Daoy (cell line): Measurements from ENCODE around the gene RYK. TPM values are rescaled to one million over a fixed set of nuclear protein-coding genes. Genes with fewer than 3 reads are reported as not detected.
"Not testable (repeated sequence)": the region's sequence is repeated elsewhere in the genome, so short reads cannot be mapped to it uniquely, and the experiment has no call there.

Experiments used
- DNase-seq: peaks from one replicate; pipeline ENCODE4 v3.0.0-alpha.2; 2015; ENCODE audit warnings: low read depth
- total RNA-seq: library from RNA; depleted of rRNA; stranded (reverse); fragments of >200 nt; shearing (Covaris generic); gene quantifications from 2 replicates; pipeline ENCODE4 v1.2.3, GENCODE V29; 2014; rRNA removed

The RYK gene
- 86.1 and 87.6 TPM in 2 replicates for total RNA-seq

GRCh38 chr3:134250717-134251220 lies at the start of gene RYK:
RYK (minus strand) TSS chr3:134250859; CDS start chr3:134250654, 205 bp downstream.
- peak; percentile 92 for DNase-seq

GRCh38 chr3:134299888-134300206 lies 49.2 kb upstream of the RYK start:
- DNase-seq = no peak

- DNase-seq = no peak
Measured at GRCh38 chr3:134299185-134299887, 48.7 kb upstream of the RYK start.

GRCh38 chr3:134298249-134298648 lies 47.6 kb upstream of the RYK start:
- DNase-seq = no peak

- no peak for DNase-seq
Measured at GRCh38 chr3:134296616-134297015, 46.0 kb upstream of the RYK start.

- DNase-seq = no peak
Measured at GRCh38 chr3:134295930-134296329, 45.3 kb upstream of the RYK start.

GRCh38 chr3:134294302-134295280 lies 43.9 kb upstream of the RYK start:
- peak; percentile 27 for DNase-seq

GRCh38 chr3:134291319-134292254 lies 40.9 kb upstream of the RYK start:
- DNase-seq = peak; percentile 32

GRCh38 chr3:134287512-134287911 lies 36.9 kb upstream of the RYK start:
- DNase-seq = no peak

GRCh38 chr3:134284438-134284837 lies 33.8 kb upstream of the RYK start:
- DNase-seq = no peak

GRCh38 chr3:134282659-134283047 lies 32.0 kb upstream of the RYK start:
- DNase-seq = no peak

- DNase-seq = no peak
Measured at GRCh38 chr3:134281912-134282658, 31.4 kb upstream of the RYK start.

- DNase-seq = no peak
Measured at GRCh38 chr3:134279466-134279865, 28.8 kb upstream of the RYK start.

GRCh38 chr3:134277066-134277660 lies 26.5 kb upstream of the RYK start:
- no peak for DNase-seq

GRCh38 chr3:134276086-134276485 lies 25.4 kb upstream of the RYK start:
- no peak for DNase-seq

- DNase-seq = not testable (repeated sequence)
Measured at GRCh38 chr3:134275110-134275509, 24.5 kb upstream of the RYK start.

- no peak for DNase-seq
Measured at GRCh38 chr3:134274571-134274970, 23.9 kb upstream of the RYK start.

GRCh38 chr3:134267996-134268395 lies 17.3 kb upstream of the RYK start:
- DNase-seq = no peak

GRCh38 chr3:134260987-134261386 lies 10.3 kb upstream of the RYK start:
- DNase-seq = no peak

GRCh38 chr3:134258761-134259347 lies 8.2 kb upstream of the RYK start:
- DNase-seq = no peak
